ENCODE data around the gene CDH2.

DNA sequence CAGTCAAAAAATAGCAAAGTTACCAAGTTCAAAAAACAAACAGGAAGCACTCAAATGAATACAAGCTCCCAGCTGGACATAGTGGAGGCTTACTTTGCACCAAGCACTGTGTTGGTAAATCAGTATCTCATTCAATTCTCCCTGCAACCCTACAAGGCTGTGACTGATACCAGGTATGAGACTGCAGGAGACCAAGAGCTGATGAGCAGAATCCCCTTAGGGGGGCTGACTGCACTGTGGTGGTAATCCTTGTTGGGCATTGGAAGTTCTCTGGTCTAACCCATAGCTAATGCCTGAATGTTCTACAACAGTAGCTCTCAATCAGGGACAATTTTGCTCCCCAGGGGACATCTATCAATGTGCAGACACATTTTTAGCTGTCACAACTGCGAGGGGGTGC, 26.0 kb downstream of the CDH2 start:
- TF ChIP-seq, protein P1, sequence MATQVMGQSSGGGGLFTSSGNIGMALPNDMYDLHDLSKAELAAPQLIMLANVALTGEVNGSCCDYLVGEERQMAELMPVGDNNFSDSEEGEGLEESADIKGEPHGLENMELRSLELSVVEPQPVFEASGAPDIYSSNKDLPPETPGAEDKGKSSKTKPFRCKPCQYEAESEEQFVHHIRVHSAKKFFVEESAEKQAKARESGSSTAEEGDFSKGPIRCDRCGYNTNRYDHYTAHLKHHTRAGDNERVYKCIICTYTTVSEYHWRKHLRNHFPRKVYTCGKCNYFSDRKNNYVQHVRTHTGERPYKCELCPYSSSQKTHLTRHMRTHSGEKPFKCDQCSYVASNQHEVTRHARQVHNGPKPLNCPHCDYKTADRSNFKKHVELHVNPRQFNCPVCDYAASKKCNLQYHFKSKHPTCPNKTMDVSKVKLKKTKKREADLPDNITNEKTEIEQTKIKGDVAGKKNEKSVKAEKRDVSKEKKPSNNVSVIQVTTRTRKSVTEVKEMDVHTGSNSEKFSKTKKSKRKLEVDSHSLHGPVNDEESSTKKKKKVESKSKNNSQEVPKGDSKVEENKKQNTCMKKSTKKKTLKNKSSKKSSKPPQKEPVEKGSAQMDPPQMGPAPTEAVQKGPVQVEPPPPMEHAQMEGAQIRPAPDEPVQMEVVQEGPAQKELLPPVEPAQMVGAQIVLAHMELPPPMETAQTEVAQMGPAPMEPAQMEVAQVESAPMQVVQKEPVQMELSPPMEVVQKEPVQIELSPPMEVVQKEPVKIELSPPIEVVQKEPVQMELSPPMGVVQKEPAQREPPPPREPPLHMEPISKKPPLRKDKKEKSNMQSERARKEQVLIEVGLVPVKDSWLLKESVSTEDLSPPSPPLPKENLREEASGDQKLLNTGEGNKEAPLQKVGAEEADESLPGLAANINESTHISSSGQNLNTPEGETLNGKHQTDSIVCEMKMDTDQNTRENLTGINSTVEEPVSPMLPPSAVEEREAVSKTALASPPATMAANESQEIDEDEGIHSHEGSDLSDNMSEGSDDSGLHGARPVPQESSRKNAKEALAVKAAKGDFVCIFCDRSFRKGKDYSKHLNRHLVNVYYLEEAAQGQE (IDR thresholded peaks at IDR 0.05; ENCODE audit: unreplicated experiment) = no peak
- TF ChIP-seq CTCF (conservative IDR thresholded peaks at IDR 0.05; ENCODE audit: low read depth in 2 of 2) (no peak), EZH2 (IDR thresholded peaks at IDR 0.05; ENCODE audit: low read depth, unreplicated experiment) (no peak), NANOG (IDR thresholded peaks at IDR 0.05; ENCODE audit: borderline replicate concordance) (no peak)
